Esophagus muscularis mucosa (tissue), 3 donors: ENCODE data around the gene CYP24A1.

Experiments
- CTCF ChIP-seq, 3 experiments: fragments of 200-600 bp in 2 of 3; fragments of 450-650 bp in 1 of 3; sonication (generic) in 2 of 3; IDR thresholded peaks; one replicate each; pipeline ENCODE4 v1.5.1; 2017 to 2019; ENCODE audit warnings: antibody characterized with exemption in 3 of 3, mild to moderate bottlenecking in 2 of 3, moderate library complexity in 1 of 3
- POLR2AphosphoS5 ChIP-seq, 2 donors: sonication (generic); formaldehyde crosslinking; IDR thresholded peaks; one replicate each; pipeline ENCODE4 v1.6.1; 2017; ENCODE audit warnings: antibody characterized with exemption in 2 of 2

- TF ChIP-seq CTCF (IDR thresholded peaks at IDR 0.05): no peak
- TF ChIP-seq POLR2AphosphoS5 (IDR thresholded peaks at IDR 0.05): no peak
Measured at GRCh38 chr20:54172856-54173652, 732 bp downstream of the CYP24A1 start.
